GM18858 (cell line): ENCODE data around the gene RGS6.

Experiments
- ATAC-seq: cut with Tn5 transposase; IDR thresholded peaks from one replicate; pipeline ENCODE4 v1.9.1; 2021; ENCODE audit not compliant: unreplicated experiment

Gene RGS6

GRCh38 chr14:72387726-72388125, 455.5 kb downstream of the RGS6 start:
- no peak for ATAC-seq

DNA sequence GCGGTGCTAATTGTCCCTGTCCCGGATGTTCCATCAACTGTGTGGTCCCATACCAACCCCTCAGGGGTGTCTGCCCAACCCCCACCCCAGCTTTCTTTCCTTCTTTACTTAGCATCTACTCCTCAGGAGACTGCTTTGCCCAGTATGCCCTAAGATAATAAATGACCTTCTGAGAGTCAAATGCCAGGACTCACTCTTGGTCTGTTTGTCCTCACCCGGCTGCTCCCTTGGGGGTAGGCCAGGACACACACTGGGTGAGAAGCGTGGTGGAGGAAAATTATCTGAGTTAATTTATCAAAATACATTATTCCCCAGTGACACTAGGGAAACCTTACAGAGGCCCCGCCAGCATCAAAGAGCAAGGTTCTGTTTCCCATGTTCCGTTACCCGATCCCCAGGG, 457.0 kb downstream of the RGS6 start:
- no peak for ATAC-seq

- no peak for ATAC-seq
These were observed 468.9 kb downstream of the RGS6 start for GRCh38 chr14:72401101-72401625.

DNA sequence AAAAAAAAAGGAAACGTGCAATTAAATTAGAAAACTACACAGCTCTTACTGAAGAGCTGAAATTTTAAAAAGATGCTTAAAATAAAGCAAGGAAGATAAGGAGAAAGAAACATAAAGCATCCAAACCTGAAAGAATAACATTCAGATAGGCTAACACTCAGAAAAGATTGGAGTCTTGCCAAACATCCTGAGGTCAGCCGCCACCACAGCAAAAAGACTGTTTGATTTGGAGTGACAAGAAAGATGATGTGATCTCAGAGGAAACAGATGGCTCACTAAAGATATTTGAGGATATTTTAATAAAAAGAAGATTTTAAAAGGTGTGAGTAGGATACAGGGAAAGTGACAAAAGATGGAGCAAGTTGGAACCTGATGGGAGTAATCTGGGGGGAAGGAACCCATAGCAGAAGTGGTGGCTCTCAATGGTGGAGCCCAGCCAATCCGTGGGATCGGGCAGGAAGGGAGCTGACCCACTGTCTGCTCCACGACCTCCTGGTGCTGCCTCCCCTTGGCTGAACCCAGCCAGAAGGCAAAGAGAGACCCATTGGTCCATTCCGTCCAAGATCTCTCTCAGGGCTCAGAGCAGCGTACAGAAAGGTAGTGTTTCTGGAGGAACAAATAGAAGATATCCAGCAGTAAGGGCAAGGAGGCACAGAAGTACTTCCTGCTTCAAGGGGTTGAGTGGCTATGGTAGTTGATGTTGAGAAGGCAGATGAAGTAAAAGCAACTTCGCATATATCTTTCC, 469.6 kb downstream of the RGS6 start:
- ATAC-seq, result no peak

DNA sequence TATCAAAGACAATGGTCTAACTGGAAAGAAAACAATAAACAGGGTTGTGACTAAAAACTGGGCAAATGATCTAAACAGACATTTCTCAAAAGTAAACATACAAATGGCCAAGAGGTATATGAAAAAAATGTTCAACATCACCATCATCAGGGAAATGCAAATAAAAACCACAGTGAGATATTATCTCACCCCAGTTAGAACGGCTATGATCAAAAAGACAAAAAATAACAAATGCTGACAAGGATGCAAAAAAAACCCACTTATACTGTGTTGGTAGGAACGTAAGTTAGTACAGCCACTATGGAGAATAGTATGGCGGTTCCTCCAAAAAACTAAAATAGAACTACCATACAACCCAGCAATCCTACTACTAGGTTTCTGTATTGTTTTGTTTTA, 470.1 kb downstream of the RGS6 start:
- ATAC-seq, result no peak

GRCh38 chr14:72404106-72404774, 472.0 kb downstream of the RGS6 start:
- no peak for ATAC-seq

- no peak for ATAC-seq
These were observed 472.8 kb downstream of the RGS6 start for GRCh38 chr14:72404998-72405397.

DNA sequence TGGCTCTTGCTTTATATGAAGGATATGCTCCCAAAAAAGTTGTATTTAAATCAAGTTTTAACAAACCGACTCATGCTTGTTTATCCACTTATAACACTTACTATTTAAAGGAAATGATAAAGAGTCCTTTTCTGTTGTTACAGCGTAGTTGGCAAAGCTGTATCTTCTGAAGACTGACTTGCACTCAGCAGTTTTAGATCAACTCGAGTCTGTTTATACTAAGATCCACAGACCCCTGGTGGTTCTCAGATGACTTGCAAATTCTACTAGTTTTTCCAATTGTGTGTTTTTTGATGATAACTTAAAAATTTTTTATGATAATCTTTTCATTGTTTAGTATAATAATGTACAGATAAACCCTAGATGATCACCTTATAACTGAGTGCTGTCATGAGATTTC, 475.8 kb downstream of the RGS6 start:
- ATAC-seq, result no peak

GRCh38 chr14:72409047-72409446, 476.8 kb downstream of the RGS6 start:
- ATAC-seq, result no peak

GRCh38 chr14:72416081-72416849, 484.0 kb downstream of the RGS6 start:
- ATAC-seq, result no peak

DNA sequence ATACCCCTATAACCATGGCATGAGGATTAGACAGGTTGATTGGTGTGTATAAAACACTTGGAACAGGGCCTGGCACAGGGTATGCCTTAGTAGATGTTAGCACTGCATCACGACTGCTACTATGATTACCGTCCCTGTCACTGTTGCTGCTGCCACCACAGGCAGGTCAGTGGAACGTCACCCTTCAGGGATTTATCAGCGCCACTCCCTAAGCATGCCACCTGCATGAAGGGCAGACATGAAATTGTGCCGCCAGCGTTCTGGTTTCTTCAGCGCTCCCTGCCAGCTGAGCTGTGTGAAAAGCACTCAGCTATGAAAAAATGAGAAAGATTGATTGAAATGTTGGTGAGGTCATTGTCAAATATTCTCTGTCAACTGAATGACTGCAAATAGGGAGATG, 484.7 kb downstream of the RGS6 start:
- no peak for ATAC-seq

DNA sequence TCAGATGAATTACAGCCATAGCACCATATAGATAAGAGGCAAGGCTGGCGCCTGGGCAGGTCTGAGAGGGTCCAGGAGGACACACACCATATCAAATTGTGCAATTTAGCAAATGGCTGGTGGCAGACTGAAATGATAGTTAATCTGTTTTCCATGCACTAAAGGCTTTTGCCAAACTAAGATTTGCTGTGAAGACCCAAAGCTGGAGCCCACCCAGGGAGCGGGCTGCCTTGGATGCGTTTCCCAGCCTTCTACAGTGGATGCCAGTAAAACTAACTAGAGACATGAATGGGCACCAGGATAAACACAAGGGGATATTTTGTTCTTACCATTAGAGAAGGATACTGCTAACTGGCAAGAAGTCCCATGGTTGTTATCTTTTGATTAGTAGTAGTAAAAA, 486.6 kb downstream of the RGS6 start:
- no peak for ATAC-seq

DNA sequence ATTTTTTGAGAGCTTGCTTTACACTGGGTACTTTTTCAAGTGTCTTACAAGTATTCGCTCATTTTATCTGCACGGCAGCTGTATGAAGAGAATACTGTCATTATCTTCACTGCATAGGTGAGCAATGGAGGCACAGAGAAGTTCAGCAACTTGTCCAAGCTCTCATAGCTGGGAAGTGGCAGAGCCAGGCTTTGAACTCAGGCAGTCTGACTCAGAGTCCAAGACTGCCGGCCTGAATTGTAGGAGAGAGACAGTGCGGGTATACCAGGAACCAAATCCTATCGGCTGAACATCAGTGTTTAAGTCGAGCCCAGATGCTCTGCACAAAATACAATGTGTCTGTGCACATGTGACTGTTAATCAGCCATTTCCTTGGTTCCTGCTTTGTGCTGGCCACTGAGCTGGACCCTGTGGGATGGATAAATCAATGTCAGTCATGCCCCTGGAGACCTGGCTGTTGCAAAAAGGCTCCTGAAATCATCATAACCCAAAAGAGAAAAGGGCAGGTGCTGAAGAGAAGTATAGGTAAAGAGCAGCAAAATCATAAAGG, 487.1 kb downstream of the RGS6 start:
- ATAC-seq, result no peak

GRCh38 chr14:72420749-72421474, 488.7 kb downstream of the RGS6 start:
- ATAC-seq, result no peak

DNA sequence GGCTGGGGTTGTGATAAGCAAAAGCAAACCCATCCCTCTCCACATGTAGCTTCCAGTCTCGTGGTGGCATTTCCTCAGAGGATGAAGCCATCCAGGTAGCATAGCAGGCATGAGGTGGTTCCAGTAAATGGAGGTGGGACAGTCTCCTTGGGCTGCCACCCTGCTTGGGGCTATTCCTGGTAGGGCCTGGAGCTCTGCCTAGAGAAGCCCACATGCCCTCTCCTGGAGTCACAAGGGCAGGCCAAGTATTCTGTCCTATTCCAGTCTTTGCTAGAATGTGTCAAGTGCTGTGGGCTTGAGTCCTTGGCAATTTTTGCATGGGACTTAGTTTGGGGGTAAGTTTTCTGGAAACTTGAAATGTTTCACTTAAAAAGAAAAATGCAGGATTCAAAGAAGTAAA, 491.7 kb downstream of the RGS6 start:
- no peak for ATAC-seq

- ATAC-seq, result no peak
These were observed 498.2 kb downstream of the RGS6 start for GRCh38 chr14:72430457-72430856.

- ATAC-seq, result no peak
These were observed 500.5 kb downstream of the RGS6 start for GRCh38 chr14:72432748-72433147.

GRCh38 chr14:72433511-72433910, 501.3 kb downstream of the RGS6 start:
- no peak for ATAC-seq

DNA sequence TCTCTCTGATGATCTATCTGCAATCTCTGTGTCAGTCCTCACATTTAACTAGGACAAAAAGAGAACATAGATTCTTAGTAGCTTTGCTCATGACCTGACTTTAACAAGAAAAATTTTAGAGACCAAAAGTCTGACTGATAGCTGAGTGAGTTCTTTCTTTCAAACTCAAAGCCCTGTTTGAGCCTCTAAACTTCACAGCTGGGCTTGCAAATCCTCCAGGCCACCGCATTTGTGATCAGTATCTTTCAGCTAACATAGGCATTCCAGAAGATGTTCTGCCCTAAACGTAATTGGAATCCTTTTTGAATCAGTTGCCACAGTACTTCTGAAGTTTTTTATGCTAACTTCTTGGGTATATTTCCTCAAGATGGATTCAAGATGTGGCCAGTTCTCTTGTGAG, 502.6 kb downstream of the RGS6 start:
- ATAC-seq, result no peak

DNA sequence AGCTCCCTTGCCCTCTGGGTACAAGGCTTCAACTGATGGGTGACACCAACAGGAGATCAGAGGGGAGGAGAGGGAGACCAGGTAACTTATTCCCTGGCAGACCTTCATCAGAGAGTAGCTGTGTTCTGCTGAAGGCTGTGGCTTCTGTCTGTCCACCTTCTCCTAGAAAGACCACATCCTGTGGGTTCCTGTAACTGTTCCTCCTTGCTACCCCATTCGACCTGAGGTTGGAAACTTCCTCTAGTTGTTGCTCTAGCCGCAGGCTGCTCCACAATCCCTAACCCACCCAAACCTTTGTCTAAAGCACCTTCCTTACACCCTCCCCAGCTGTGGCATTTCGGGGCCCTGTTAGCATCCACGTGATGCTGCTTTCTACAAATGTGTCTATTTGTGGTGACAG, 507.5 kb downstream of the RGS6 start:
- no peak for ATAC-seq

- no peak for ATAC-seq
These were observed 511.0 kb downstream of the RGS6 start for GRCh38 chr14:72443256-72443655.
